ENCODE data around the gene LEFTY2.
"Not testable (repeated sequence)": the region's sequence is repeated elsewhere in the genome, so short reads cannot be mapped to it uniquely, and the experiment has no call there.

The LEFTY2 gene

GRCh38 chr1:225941187-225941941 lies at the start of gene LEFTY2:
TSS of gene LEFTY2 (minus strand) at chr1:225941220. CDS start at chr1:225941140, 80 bp downstream.
- no peak for DNase-seq

GRCh38 chr1:225987491-225988316 lies 46.7 kb upstream of the LEFTY2 start:
- DNase-seq = peak; percentile 49

- DNase-seq = no peak
Measured at GRCh38 chr1:225981714-225982113, 40.7 kb upstream of the LEFTY2 start.

GRCh38 chr1:225980005-225980836 lies 39.2 kb upstream of the LEFTY2 start:
- no peak for DNase-seq

- no peak for DNase-seq
Measured at GRCh38 chr1:225979421-225979820, 38.4 kb upstream of the LEFTY2 start.

- peak; percentile 14 for DNase-seq
Measured at GRCh38 chr1:225977937-225978748, 37.1 kb upstream of the LEFTY2 start.

- not testable (repeated sequence) for DNase-seq
Measured at GRCh38 chr1:225975146-225975545, 34.1 kb upstream of the LEFTY2 start.

GRCh38 chr1:225974454-225974853 lies 33.4 kb upstream of the LEFTY2 start:
- DNase-seq = no peak

GRCh38 chr1:225973158-225973557 lies 32.1 kb upstream of the LEFTY2 start:
- no peak for DNase-seq

- DNase-seq = no peak
Measured at GRCh38 chr1:225972344-225973152, 31.5 kb upstream of the LEFTY2 start.

- DNase-seq = not testable (repeated sequence)
Measured at GRCh38 chr1:225970592-225971157, 29.7 kb upstream of the LEFTY2 start.

- DNase-seq = not testable (repeated sequence)
Measured at GRCh38 chr1:225969751-225970150, 28.7 kb upstream of the LEFTY2 start.

- no peak for DNase-seq
Measured at GRCh38 chr1:225965231-225965630, 24.2 kb upstream of the LEFTY2 start.

- no peak for DNase-seq
Measured at GRCh38 chr1:225963735-225964530, 22.9 kb upstream of the LEFTY2 start.

- peak; percentile 73 for DNase-seq
Measured at GRCh38 chr1:225962440-225962975, 21.5 kb upstream of the LEFTY2 start.

- DNase-seq = no peak
Measured at GRCh38 chr1:225961659-225962439, 20.8 kb upstream of the LEFTY2 start.

GRCh38 chr1:225958041-225958440 lies 17.0 kb upstream of the LEFTY2 start:
- no peak for DNase-seq

- DNase-seq = no peak
Measured at GRCh38 chr1:225954753-225955152, 13.7 kb upstream of the LEFTY2 start.

- no peak for DNase-seq
Measured at GRCh38 chr1:225953315-225953714, 12.3 kb upstream of the LEFTY2 start.

All from activated CD4-positive, alpha-beta T cell treated with anti-CD3 and anti-CD28 coated beads, Interleukin-2, Interleukin-6, amounts not matched to agents 100 ng/mL and 50 ng/mL, durations not matched to agents 16 hours and 8 hours (primary cell).